H1 (cell line): Measurements from ENCODE around the gene PATE2. TPM values are rescaled to one million over a fixed set of nuclear protein-coding genes. Genes with fewer than 3 reads are reported as not detected.

Experiments
- MAFK ChIP-seq: IDR thresholded peaks from 2 replicates; pipeline ENCODE4 v1.6.1; 2012; ENCODE audit warnings: low read depth, mild to moderate bottlenecking, improper control_type of control experiment, low read length
- POU5F1 ChIP-seq: IDR thresholded peaks from 2 replicates; pipeline ENCODE4 v1.6.1; 2011; ENCODE audit warnings: low read depth, mild to moderate bottlenecking, low read length, moderate library complexity
- RFX5 ChIP-seq: IDR thresholded peaks from 2 replicates; pipeline ENCODE4 v1.6.1; 2011; ENCODE audit warnings: low read depth, low read length, improper control_type of control experiment, borderline replicate concordance
- SRF ChIP-seq: IDR thresholded peaks from 2 replicates; pipeline ENCODE4 v1.6.1; 2011; ENCODE audit warnings: mild to moderate bottlenecking, low read depth, low read length, moderate library complexity
- SUZ12 ChIP-seq: fragments of 200-600 bp; sonication (generic); IDR thresholded peaks from 2 replicates; pipeline ENCODE4 v1.6.1; 2012; ENCODE audit warnings: mild to moderate bottlenecking, inconsistent platforms, low read length, moderate library complexity, mixed read lengths
- TAF1 ChIP-seq: IDR thresholded peaks from 2 replicates; pipeline ENCODE4 v1.6.1; 2011; ENCODE audit warnings: mild to moderate bottlenecking, low read depth, low read length
- ZNF274 ChIP-seq: IDR thresholded peaks from 2 replicates; pipeline ENCODE4 v1.7.0; 2012; ENCODE audit warnings: low read length, borderline replicate concordance; ENCODE audit errors: extremely low read depth
- polyA plus RNA-seq, 7 experiments: library from polyadenylated mRNA; depleted of rRNA in 3 of 7; stranded (reverse) in 5 of 7; unstranded in 2 of 7; fragments of >200 nt in 5 of 7; fragments of 200-250 nt in 2 of 7; gene quantifications; 1 replicate in 5 of 7; 2 replicates in 1 of 7; 4 replicates in 1 of 7; pipeline versions ENCODE4 v1.2.1 to v1.2.3, GENCODE V29; 2011 to 2013; ENCODE audit warnings: missing spikeins in 2 of 7, mixed read lengths in 2 of 7
- total RNA-seq: library from RNA; stranded (reverse); fragmentation: NEBNext Ultra II Directional; extraction: Animal tissue kit (Norgen Biotek cat#: 25700); gene quantifications from 2 replicates; pipeline ENCODE4 v1.2.1, GENCODE V29; 2021
- TF ChIP-seq, protein P1 (sequence below), 3 experiments: IDR thresholded peaks; 1 replicate in 2 of 3; 2 replicates in 1 of 3; pipeline versions ENCODE4 v1.5.1 to v1.6.1; 2011; ENCODE audit warnings: low read length in 3 of 3, mild to moderate bottlenecking in 3 of 3, inconsistent platforms in 2 of 3, low read depth in 1 of 3, moderate library complexity in 1 of 3; ENCODE audit not compliant: insufficient read depth in 1 of 3; ENCODE audit errors: control extremely low read depth in 1 of 3

The PATE2 gene
- total and polyA plus RNA-seq, 2 of the 8 experiments (the other 6 are each of a cell fraction or from before 2014, with no cell fraction given): 0.14 TPM; not detected in 1

DNA sequence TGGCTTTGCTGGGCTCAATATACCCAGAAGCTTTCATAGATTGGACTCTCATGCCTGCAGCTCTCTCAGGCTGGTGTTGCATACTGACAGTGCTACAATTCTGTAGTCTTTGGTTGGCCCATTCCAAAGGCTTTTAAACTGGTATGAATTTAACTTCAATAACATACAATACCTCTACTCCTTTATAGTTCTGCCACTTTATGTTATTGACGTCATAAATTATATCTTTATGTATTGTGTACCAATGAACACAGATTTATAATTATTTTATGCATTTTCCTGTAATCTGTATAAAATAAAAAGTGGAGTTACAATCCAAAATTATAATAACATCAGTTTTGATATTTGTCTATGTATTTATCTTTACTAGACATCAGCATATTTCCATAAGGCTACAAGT is 16.2 kb downstream of the PATE2 start (continued):
- TF ChIP-seq ZNF274: no peak
- TF ChIP-seq TAF1: no peak
- TF ChIP-seq RFX5: no peak
- no peak for TF ChIP-seq SUZ12
- TF ChIP-seq POU5F1: no peak
- TF ChIP-seq MAFK: no peak
- TF ChIP-seq, protein P1, sequence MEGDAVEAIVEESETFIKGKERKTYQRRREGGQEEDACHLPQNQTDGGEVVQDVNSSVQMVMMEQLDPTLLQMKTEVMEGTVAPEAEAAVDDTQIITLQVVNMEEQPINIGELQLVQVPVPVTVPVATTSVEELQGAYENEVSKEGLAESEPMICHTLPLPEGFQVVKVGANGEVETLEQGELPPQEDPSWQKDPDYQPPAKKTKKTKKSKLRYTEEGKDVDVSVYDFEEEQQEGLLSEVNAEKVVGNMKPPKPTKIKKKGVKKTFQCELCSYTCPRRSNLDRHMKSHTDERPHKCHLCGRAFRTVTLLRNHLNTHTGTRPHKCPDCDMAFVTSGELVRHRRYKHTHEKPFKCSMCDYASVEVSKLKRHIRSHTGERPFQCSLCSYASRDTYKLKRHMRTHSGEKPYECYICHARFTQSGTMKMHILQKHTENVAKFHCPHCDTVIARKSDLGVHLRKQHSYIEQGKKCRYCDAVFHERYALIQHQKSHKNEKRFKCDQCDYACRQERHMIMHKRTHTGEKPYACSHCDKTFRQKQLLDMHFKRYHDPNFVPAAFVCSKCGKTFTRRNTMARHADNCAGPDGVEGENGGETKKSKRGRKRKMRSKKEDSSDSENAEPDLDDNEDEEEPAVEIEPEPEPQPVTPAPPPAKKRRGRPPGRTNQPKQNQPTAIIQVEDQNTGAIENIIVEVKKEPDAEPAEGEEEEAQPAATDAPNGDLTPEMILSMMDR (IDR thresholded peaks at IDR 0.05; ENCODE audit: control extremely low read depth in 1 of 3, insufficient read depth in 1 of 3, low read depth in 1 of 3, low read length in 3 of 3): no peak
- no peak for TF ChIP-seq SRF
